Measurements from ENCODE around the gene GPR137C.

GPR137C gene

DNA sequence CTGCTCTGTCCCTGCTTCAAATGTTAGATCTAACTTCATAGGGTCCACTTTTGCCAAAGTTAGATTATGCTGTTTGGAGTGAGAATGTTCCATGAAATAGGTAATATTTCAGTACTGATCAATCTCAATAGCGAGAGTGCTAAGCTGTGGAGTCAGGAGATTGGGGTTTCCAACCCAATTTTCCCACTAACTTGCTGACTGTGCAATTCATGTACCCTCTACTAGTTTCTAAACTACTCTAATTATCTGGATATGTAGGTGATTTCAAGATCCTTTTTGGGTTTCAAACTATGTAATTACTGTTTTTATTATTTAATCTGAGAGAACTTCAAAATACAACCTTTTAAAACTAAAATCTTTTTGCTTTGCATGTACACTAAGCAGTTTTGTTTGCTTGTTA lies 45.9 kb downstream of the GPR137C start:
- Histone ChIP-seq H2AFZ (ENCODE audit: low read length) (no peak overlapping the region), H3K36me3 (replicated peaks in 1 of 2; ENCODE audit: control insufficient read depth in 2 of 2, insufficient read depth in 2 of 2, low read length in 2 of 2) (no peaks in the 10 kb centered on the region), H3K4me1 (ENCODE audit: control insufficient read depth in 2 of 2, insufficient read depth in 1 of 2, low read depth in 1 of 2, low read length in 2 of 2) (peaks cover 0 to 3% of the 10 kb centered on the region in 2 donors), H2BK15ac (ENCODE audit: low read length) (no peak overlapping the region), H2BK12ac (ENCODE audit: low read length) (no peak overlapping the region), H3K9me3 (replicated peaks in 1 of 2; ENCODE audit: control insufficient read depth in 2 of 2, insufficient read depth in 1 of 2, low read depth in 1 of 2, low read length in 2 of 2) (no peaks in the 10 kb centered on the region), H4K91ac (ENCODE audit: low read depth, low read length, poor library complexity) (no peak overlapping the region), H2AK5ac (ENCODE audit: low read depth, low read length) (no peak overlapping the region), H3K23ac (ENCODE audit: low read depth, low read length, poor library complexity) (no peak overlapping the region), H4K8ac (ENCODE audit: low read depth, low read length) (no peak overlapping the region), H3K27me3 (ENCODE audit: control insufficient read depth in 3 of 3, insufficient read depth in 3 of 3, low read depth in 1 of 3, low read length in 3 of 3) (no peaks in the 10 kb centered on the region), H3K9ac (ENCODE audit: low read depth, low read length, poor library complexity) (no peak overlapping the region), H3K4ac (ENCODE audit: low read length) (no peak overlapping the region), H2BK5ac (ENCODE audit: low read length) (no peak overlapping the region), H3K27ac (replicated peaks; ENCODE audit: low read length) (no peak overlapping the region), H3K14ac (ENCODE audit: low read length) (no peak overlapping the region), H3K4me3 (ENCODE audit: low read length in 2 of 2) (no peak overlapping the region), H3K4me2 (ENCODE audit: insufficient read depth, low read length, poor library complexity, severe bottlenecking) (no peak overlapping the region), H3K18ac (ENCODE audit: low read length) (no peak overlapping the region), H3K79me1 (ENCODE audit: low read depth, low read length) (no peaks in the 10 kb centered on the region), H2BK120ac (ENCODE audit: low read depth, low read length) (no peak overlapping the region)
- no peak for DNase-seq (ENCODE audit: low spot score)
- no CpG with 5 or more reads among the region's 1 CpG for WGBS, 2 donors (ENCODE audit: extremely low coverage in 2 of 2, insufficient read length in 2 of 2, insufficient replicate concordance in 1 of 2)

GRCh38 chr14:52599974-52600373 lies 47.3 kb downstream of the GPR137C start:
- Histone ChIP-seq H3K4me2 (ENCODE audit: insufficient read depth, low read length, poor library complexity, severe bottlenecking) (no peak overlapping the region), H3K27ac (replicated peaks; ENCODE audit: low read length) (no peak overlapping the region), H3K79me1 (ENCODE audit: low read depth, low read length) (no peaks in the 10 kb centered on the region), H2BK15ac (ENCODE audit: low read length) (no peak overlapping the region), H2AK5ac (ENCODE audit: low read depth, low read length) (no peak overlapping the region), H2BK5ac (ENCODE audit: low read length) (no peak overlapping the region), H2BK120ac (ENCODE audit: low read depth, low read length) (no peak overlapping the region), H3K23ac (ENCODE audit: low read depth, low read length, poor library complexity) (no peak overlapping the region), H3K9ac (ENCODE audit: low read depth, low read length, poor library complexity) (no peak overlapping the region), H3K4me3 (ENCODE audit: low read length in 2 of 2) (no peak overlapping the region), H3K27me3 (ENCODE audit: control insufficient read depth in 3 of 3, insufficient read depth in 3 of 3, low read depth in 1 of 3, low read length in 3 of 3) (no peaks in the 10 kb centered on the region), H4K91ac (ENCODE audit: low read depth, low read length, poor library complexity) (no peak overlapping the region), H3K4me1 (ENCODE audit: control insufficient read depth in 2 of 2, insufficient read depth in 1 of 2, low read depth in 1 of 2, low read length in 2 of 2) (peaks cover 0 to 3% of the 10 kb centered on the region in 2 donors), H4K8ac (ENCODE audit: low read depth, low read length) (no peak overlapping the region), H3K18ac (ENCODE audit: low read length) (no peak overlapping the region), H3K4ac (ENCODE audit: low read length) (no peak overlapping the region), H3K36me3 (replicated peaks in 1 of 2; ENCODE audit: control insufficient read depth in 2 of 2, insufficient read depth in 2 of 2, low read length in 2 of 2) (no peaks in the 10 kb centered on the region), H3K14ac (ENCODE audit: low read length) (no peak overlapping the region), H2BK12ac (ENCODE audit: low read length) (no peak overlapping the region), H2AFZ (ENCODE audit: low read length) (no peak overlapping the region), H3K9me3 (replicated peaks in 1 of 2; ENCODE audit: control insufficient read depth in 2 of 2, insufficient read depth in 1 of 2, low read depth in 1 of 2, low read length in 2 of 2) (peaks cover 2 to 4% of the 10 kb centered on the region in 2 donors)
- no peak for DNase-seq (ENCODE audit: low spot score)
- no CpG with 5 or more reads among the region's 3 CpGs for WGBS, 2 donors (ENCODE audit: extremely low coverage in 2 of 2, insufficient read length in 2 of 2, insufficient replicate concordance in 1 of 2)

GRCh38 chr14:52602131-52602530 lies 49.5 kb downstream of the GPR137C start:
- no peak overlapping the region for H2BK5ac ChIP-seq (ENCODE audit: low read length)
- H3K27me3 ChIP-seq (ENCODE audit: control insufficient read depth in 3 of 3, insufficient read depth in 3 of 3, low read depth in 1 of 3, low read length in 3 of 3) = no peaks in the 10 kb centered on the region
- no peak overlapping the region for H4K8ac ChIP-seq (ENCODE audit: low read depth, low read length)
- H3K9me3 ChIP-seq (replicated peaks in 1 of 2; ENCODE audit: control insufficient read depth in 2 of 2, insufficient read depth in 1 of 2, low read depth in 1 of 2, low read length in 2 of 2) = peaks cover 2 to 4% of the 10 kb centered on the region in 2 donors
- no peak overlapping the region for H2AK5ac ChIP-seq (ENCODE audit: low read depth, low read length)
- no peak overlapping the region for H3K9ac ChIP-seq (ENCODE audit: low read depth, low read length, poor library complexity)
- no peak overlapping the region for H3K18ac ChIP-seq (ENCODE audit: low read length)
- no peaks in the 10 kb centered on the region for H3K36me3 ChIP-seq (replicated peaks in 1 of 2; ENCODE audit: control insufficient read depth in 2 of 2, insufficient read depth in 2 of 2, low read length in 2 of 2)
- H2AFZ ChIP-seq (ENCODE audit: low read length) = no peak overlapping the region
- H2BK120ac ChIP-seq (ENCODE audit: low read depth, low read length) = no peak overlapping the region
- WGBS, 2 donors (ENCODE audit: extremely low coverage in 2 of 2, insufficient read length in 2 of 2, insufficient replicate concordance in 1 of 2) = no CpG with 5 or more reads among the region's 1 CpG
- H3K79me1 ChIP-seq (ENCODE audit: low read depth, low read length) = no peaks in the 10 kb centered on the region
- H2BK12ac ChIP-seq (ENCODE audit: low read length) = no peak overlapping the region
- H3K27ac ChIP-seq (replicated peaks; ENCODE audit: low read length) = no peak overlapping the region
- no peak overlapping the region for H2BK15ac ChIP-seq (ENCODE audit: low read length)
- no peak for DNase-seq (ENCODE audit: low spot score)
- H3K4me1 ChIP-seq (ENCODE audit: control insufficient read depth in 2 of 2, insufficient read depth in 1 of 2, low read depth in 1 of 2, low read length in 2 of 2) = no peaks in the 10 kb centered on the region
- no peak overlapping the region for H3K4me3 ChIP-seq (ENCODE audit: low read length in 2 of 2)
- H3K14ac ChIP-seq (ENCODE audit: low read length) = no peak overlapping the region
- no peak overlapping the region for H4K91ac ChIP-seq (ENCODE audit: low read depth, low read length, poor library complexity)
- H3K4ac ChIP-seq (ENCODE audit: low read length) = no peak overlapping the region
- H3K23ac ChIP-seq (ENCODE audit: low read depth, low read length, poor library complexity) = no peak overlapping the region
- no peak overlapping the region for H3K4me2 ChIP-seq (ENCODE audit: insufficient read depth, low read length, poor library complexity, severe bottlenecking)

DNA sequence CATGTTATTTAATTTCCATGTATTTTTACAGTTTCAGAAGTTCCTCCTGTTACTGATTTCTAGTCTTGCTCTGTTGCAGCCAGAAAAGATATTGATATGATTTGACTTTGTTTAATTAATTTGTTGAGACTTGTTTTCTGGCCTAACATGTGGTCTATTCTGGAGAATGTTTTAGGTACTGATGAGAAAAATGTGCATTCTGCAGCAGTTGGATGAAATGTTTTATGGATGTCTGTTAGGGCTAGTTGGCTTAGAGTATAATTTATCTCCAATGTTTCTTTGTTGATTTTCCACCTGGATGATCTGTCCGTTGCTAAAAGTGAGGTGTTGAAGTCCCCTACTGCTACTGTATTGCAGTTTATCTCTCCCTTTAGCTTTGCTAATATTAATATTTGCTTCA lies 54.4 kb downstream of the GPR137C start:
- H3K18ac ChIP-seq (ENCODE audit: low read length) = no peak overlapping the region
- WGBS, 2 donors (ENCODE audit: extremely low coverage in 2 of 2, insufficient read length in 2 of 2, insufficient replicate concordance in 1 of 2) = no CpG with 5 or more reads among the region's 1 CpG
- H3K4me2 ChIP-seq (ENCODE audit: insufficient read depth, low read length, poor library complexity, severe bottlenecking) = no peak overlapping the region
- H3K27me3 ChIP-seq (ENCODE audit: control insufficient read depth in 3 of 3, insufficient read depth in 3 of 3, low read depth in 1 of 3, low read length in 3 of 3) = no peaks in the 10 kb centered on the region
- no peak overlapping the region for H2BK12ac ChIP-seq (ENCODE audit: low read length)
- H3K4me1 ChIP-seq (ENCODE audit: control insufficient read depth in 2 of 2, insufficient read depth in 1 of 2, low read depth in 1 of 2, low read length in 2 of 2) = no peaks in the 10 kb centered on the region
- H3K4me3 ChIP-seq (ENCODE audit: low read length in 2 of 2) = no peak overlapping the region
- no peak overlapping the region for H3K14ac ChIP-seq (ENCODE audit: low read length)
- no peak overlapping the region for H2BK15ac ChIP-seq (ENCODE audit: low read length)
- H3K9me3 ChIP-seq (replicated peaks in 1 of 2; ENCODE audit: control insufficient read depth in 2 of 2, insufficient read depth in 1 of 2, low read depth in 1 of 2, low read length in 2 of 2) = peaks cover 2 to 4% of the 10 kb centered on the region in 2 donors
- no peak overlapping the region for H3K23ac ChIP-seq (ENCODE audit: low read depth, low read length, poor library complexity)
- H2AK5ac ChIP-seq (ENCODE audit: low read depth, low read length) = no peak overlapping the region
- H2BK5ac ChIP-seq (ENCODE audit: low read length) = no peak overlapping the region
- no peak overlapping the region for H4K8ac ChIP-seq (ENCODE audit: low read depth, low read length)
- no peak overlapping the region for H3K9ac ChIP-seq (ENCODE audit: low read depth, low read length, poor library complexity)
- H2AFZ ChIP-seq (ENCODE audit: low read length) = no peak overlapping the region
- H3K27ac ChIP-seq (replicated peaks; ENCODE audit: low read length) = no peak overlapping the region
- H4K91ac ChIP-seq (ENCODE audit: low read depth, low read length, poor library complexity) = no peak overlapping the region
- H3K79me1 ChIP-seq (ENCODE audit: low read depth, low read length) = no peaks in the 10 kb centered on the region
- H2BK120ac ChIP-seq (ENCODE audit: low read depth, low read length) = no peak overlapping the region
- H3K36me3 ChIP-seq (replicated peaks in 1 of 2; ENCODE audit: control insufficient read depth in 2 of 2, insufficient read depth in 2 of 2, low read length in 2 of 2) = no peaks in the 10 kb centered on the region
- H3K4ac ChIP-seq (ENCODE audit: low read length) = no peak overlapping the region
- DNase-seq (ENCODE audit: low spot score) = no peak
